HepG2 (cell line): ENCODE results near the gene CARMIL1. TPM values are rescaled to one million over a fixed set of nuclear protein-coding genes. Genes with fewer than 3 reads are reported as not detected.

Source experiments
- AHR ChIP-seq: IDR thresholded peaks from 2 replicates; pipeline ENCODE4 v1.6.1; 2018; ENCODE audit warnings: missing genetic modification reagents, missing compliant biosample characterization
- BRCA1 ChIP-seq: sonication (generic); formaldehyde crosslinking; IDR thresholded peaks from 2 replicates; pipeline ENCODE4 v1.4.0; 2020; ENCODE audit warnings: missing genetic modification reagents
- CENPBD1 ChIP-seq: sonication (generic); formaldehyde crosslinking; IDR thresholded peaks from 2 replicates; pipeline ENCODE4 v1.8.0; 2022; ENCODE audit warnings: missing genetic modification reagents, low read depth, mild to moderate bottlenecking, borderline replicate concordance
- CTCF ChIP-seq: sonication (generic); formaldehyde crosslinking; IDR thresholded peaks from 2 replicates; pipeline ENCODE4 v1.5.0; 2020; ENCODE audit warnings: mild to moderate bottlenecking, missing genetic modification reagents, moderate library complexity
- EHMT2 ChIP-seq: fragments of 200-600 bp; sonication (generic); IDR thresholded peaks from 2 replicates; pipeline ENCODE4 v1.7.0; 2017; ENCODE audit warnings: antibody characterized with exemption, low read depth, low read length, borderline replicate concordance
- ELF4 ChIP-seq: sonication (generic); formaldehyde crosslinking; IDR thresholded peaks from 2 replicates; pipeline ENCODE4 v1.5.0; 2020; ENCODE audit warnings: missing genetic modification reagents, mild to moderate bottlenecking, moderate library complexity, borderline replicate concordance
- GPBP1L1 ChIP-seq: sonication (generic); formaldehyde crosslinking; IDR thresholded peaks from 2 replicates; pipeline ENCODE4 v1.5.0; 2020; ENCODE audit warnings: mild to moderate bottlenecking, missing genetic modification reagents
- IRF9 ChIP-seq: sonication (generic); formaldehyde crosslinking; IDR thresholded peaks from 2 replicates; pipeline ENCODE4 v1.8.0; 2022; ENCODE audit warnings: missing genetic modification reagents, mild to moderate bottlenecking, borderline replicate concordance
- NR0B2 ChIP-seq: sonication (generic); formaldehyde crosslinking; IDR thresholded peaks from 2 replicates; pipeline ENCODE4 v1.4.0; 2020; ENCODE audit warnings: mild to moderate bottlenecking, missing genetic modification reagents
- SMAD3 ChIP-seq: sonication (generic); formaldehyde crosslinking; IDR thresholded peaks from 2 replicates; pipeline ENCODE4 v1.4.0; 2020; ENCODE audit warnings: missing genetic modification reagents
- SRSF4 ChIP-seq: fragments of 200-400 bp; formaldehyde crosslinking; IDR thresholded peaks from one replicate; pipeline ENCODE4 v1.6.1; 2018; ENCODE audit warnings: mild to moderate bottlenecking, low read depth, low read length, moderate library complexity; ENCODE audit not compliant: poor library complexity, severe bottlenecking
- TGIF2 ChIP-seq: IDR thresholded peaks from 2 replicates; pipeline ENCODE4 v1.6.1; 2016; ENCODE audit warnings: control low read depth, missing compliant biosample characterization
- THAP9 ChIP-seq: sonication (generic); formaldehyde crosslinking; IDR thresholded peaks from 2 replicates; pipeline ENCODE4; 2020; ENCODE audit warnings: missing genetic modification reagents, mild to moderate bottlenecking, borderline replicate concordance
- ZEB1 ChIP-seq: IDR thresholded peaks from 2 replicates; pipeline ENCODE4 v1.6.1; 2012; ENCODE audit warnings: mild to moderate bottlenecking, low read depth, inconsistent platforms; ENCODE audit not compliant: insufficient replicate concordance
- ZFYVE20 ChIP-seq: sonication (generic); formaldehyde crosslinking; IDR thresholded peaks from 2 replicates; pipeline ENCODE4 v1.8.0; 2023; ENCODE audit warnings: low read depth, mild to moderate bottlenecking, moderate library complexity, missing genetic modification reagents, borderline replicate concordance
- ZNF121 ChIP-seq: sonication (generic); formaldehyde crosslinking; IDR thresholded peaks from 2 replicates; pipeline ENCODE4 v1.5.0; 2020; ENCODE audit warnings: mild to moderate bottlenecking, missing genetic modification reagents
- ZNF691 ChIP-seq: sonication (generic); formaldehyde crosslinking; IDR thresholded peaks from 2 replicates; pipeline ENCODE4 v1.4.0; 2020; ENCODE audit warnings: missing genetic modification reagents, low read depth, mild to moderate bottlenecking, borderline replicate concordance
- ZNF768 ChIP-seq: sonication (generic); formaldehyde crosslinking; IDR thresholded peaks from 2 replicates; pipeline ENCODE4 v1.4.0; 2020; ENCODE audit warnings: missing genetic modification reagents
- polyA plus RNA-seq, 8 experiments: library from polyadenylated mRNA; depleted of rRNA in 3 of 8; stranded (reverse) in 7 of 8; unstranded in 1 of 8; fragments of >200 nt; fragmentation: Illumina TruSeq in 4 of 8; extraction: Trizol in 4 of 8; gene quantifications; 2 replicates each; pipeline versions ENCODE4 v1.2.1 to v1.2.3, GENCODE V29; 2011 to 2016; ENCODE audit warnings: low read depth in 4 of 8, missing spikeins in 1 of 8, mixed read lengths in 1 of 8; ENCODE audit not compliant: insufficient read depth in 1 of 8
- total RNA-seq, 5 experiments: library from RNA; depleted of rRNA; stranded (reverse); fragments of >200 nt; fragmentation: Illumina TruSeq; extraction: Trizol; gene quantifications; 2 replicates each; pipeline ENCODE4 v1.2.3, GENCODE V29; 2016; ENCODE audit warnings: low read depth in 1 of 5

Gene CARMIL1
- total and polyA plus RNA-seq, 2 of the 13 experiments (the other 11 are each of a cell fraction or from before 2014, with no cell fraction given), result 1.8 to 2.6 TPM

GRCh38 chr6:25637960-25638434, 358.8 kb downstream of the CARMIL1 start (continued):
- TF ChIP-seq THAP9 (CRISPR knock-in tag), result no peak
- TF ChIP-seq NR0B2 (CRISPR knock-in tag), result peak; percentile 65; the same call in 1 of the 2 replicates
- no peak for TF ChIP-seq GPBP1L1 (CRISPR knock-in tag)
- TF ChIP-seq ZEB1, result peak; percentile 97
- TF ChIP-seq ZNF768, result no peak
- TF ChIP-seq ZFYVE20 (CRISPR knock-in tag), result no peak
- TF ChIP-seq TGIF2 (CRISPR knock-in tag), result peak; percentile 47; the same call in 1 of the 2 replicates
- TF ChIP-seq SRSF4, result no peak
- no peak for TF ChIP-seq BRCA1 (CRISPR knock-in tag)
- TF ChIP-seq EHMT2, result peak; percentile 16; the same call in 1 of the 2 replicates
- 0 out of 2 replicates have a peak, but pooled peaks have one; percentile 27 for TF ChIP-seq SMAD3 (CRISPR knock-in tag)
- peak; percentile 68; the same call in 1 of the 2 replicates for TF ChIP-seq AHR (CRISPR knock-in tag)
- 0 out of 2 replicates have a peak, but pooled peaks have one; percentile 43 for TF ChIP-seq ZNF691
- peak; percentile 57 for TF ChIP-seq CTCF (CRISPR knock-in tag)
- TF ChIP-seq CENPBD1 (CRISPR knock-in tag), result no peak
- TF ChIP-seq ELF4 (CRISPR knock-in tag), result no peak
- TF ChIP-seq ZNF121 (CRISPR knock-in tag), result no peak
- TF ChIP-seq IRF9 (CRISPR knock-in tag), result no peak
